NCI-H1930 (cell line): ENCODE measurements around the gene ASRGL1.
"Not testable (repeated sequence)": the region's sequence is repeated elsewhere in the genome, so short reads cannot be mapped to it uniquely, and the experiment has no call there.

Experiments
- DNase-seq, 2 experiments: peaks; one replicate each; lab custom pipeline; 2025; lab: John Stamatoyannopoulos, UW

The ASRGL1 gene

DNA sequence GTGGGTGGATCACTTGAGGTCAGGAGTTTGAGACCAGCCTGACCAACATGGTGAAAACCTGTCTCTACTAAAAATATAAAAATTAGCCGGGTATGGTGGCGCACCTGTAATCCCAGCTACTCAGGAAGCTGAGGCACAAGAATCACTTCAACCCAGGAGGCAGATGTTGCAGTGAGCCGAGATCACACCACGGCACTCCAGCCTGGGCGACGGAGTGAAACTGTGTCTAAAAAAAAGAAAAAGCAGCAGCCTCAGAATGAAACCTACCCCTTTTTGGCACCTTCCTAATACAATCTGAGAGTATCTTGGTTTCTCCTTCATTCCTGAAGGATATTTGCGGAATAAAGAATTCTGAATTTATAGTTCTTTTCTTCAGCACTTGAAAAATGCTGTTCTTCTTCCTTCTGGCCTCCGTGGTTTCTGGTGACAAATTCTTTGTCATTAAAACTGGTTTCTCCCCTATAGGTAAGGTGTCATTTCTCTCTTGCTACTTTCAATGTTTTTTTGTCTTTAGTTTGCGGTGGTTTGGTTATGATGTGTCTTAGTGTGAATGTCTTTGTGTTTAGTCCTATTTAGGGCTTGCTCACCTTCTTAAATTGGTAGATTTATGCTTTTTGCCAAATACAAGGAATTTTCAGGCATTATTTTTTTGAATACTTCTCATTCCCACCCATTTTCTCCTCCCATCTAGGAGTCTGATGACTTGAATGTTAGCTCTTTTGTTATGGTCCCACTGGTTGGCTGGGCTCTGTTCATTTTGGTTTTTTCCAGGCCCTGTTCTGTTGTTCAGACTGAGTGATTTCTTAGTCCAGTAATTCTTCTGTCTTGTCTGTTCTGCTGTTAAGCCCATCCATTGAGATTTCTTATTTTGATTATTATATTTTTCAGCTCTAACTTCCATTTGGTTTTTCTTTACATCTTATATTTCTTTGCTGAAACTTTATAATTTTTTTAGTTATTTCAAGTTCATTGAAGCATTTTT is 15.4 kb downstream of the ASRGL1 start:
- no peak for DNase-seq

DNA sequence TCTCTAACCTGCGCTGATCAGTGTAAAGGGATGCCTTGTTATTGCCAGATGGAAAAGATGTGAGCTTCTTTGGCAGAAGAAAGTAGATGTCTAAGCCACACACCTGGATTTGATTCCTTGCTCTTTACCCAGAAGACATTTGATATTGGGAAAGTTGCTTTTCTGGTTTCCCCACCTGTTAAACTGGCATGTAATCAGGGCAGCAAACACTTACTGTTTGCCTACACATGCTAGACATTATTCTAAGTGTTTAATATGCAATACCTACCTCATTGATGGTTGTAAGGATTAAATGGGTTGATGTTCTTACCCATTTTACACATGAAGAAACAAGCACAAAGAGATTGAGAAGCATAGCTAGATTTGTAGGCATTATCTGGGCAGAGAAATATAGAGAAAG is 16.6 kb downstream of the ASRGL1 start:
- no peak for DNase-seq

DNA sequence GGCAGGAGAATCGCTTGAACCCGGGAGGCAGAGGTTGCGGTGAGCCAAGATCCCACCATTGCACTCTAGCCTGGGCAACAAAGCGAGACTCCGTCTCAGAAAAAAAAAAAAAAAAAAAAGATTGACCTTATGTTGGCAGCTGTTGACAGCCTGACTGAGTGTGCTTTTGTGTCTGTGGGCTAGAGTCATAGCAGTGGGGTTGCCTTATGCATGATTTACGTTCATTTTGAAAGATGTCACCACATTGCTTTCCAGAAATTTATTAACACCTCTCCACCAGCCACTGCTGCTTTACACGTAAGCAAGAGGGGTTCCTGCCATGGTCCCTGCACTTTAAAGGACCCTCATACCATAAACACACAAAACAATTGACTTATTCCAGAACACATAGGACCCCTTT is 21.0 kb downstream of the ASRGL1 start:
- no peak for DNase-seq

DNA sequence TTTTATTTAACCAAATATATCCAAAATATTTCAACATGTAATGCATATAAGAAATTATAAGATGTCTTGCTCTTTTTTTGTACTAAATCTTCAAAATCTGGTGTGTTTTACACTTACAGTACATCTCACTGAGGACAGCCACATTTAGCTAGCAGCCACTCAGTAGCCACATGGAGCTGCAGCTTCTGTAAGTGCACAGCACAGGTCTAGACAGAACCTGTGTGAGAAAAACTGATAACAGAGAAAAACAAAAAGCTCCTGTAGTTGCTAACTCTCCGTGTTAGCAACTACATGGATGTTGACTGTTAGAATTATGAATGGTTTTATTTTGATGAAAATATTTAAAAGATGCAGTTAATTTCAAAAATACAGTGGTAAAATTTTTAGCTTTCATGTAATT is 22.2 kb downstream of the ASRGL1 start:
- DNase-seq: no peak

DNA sequence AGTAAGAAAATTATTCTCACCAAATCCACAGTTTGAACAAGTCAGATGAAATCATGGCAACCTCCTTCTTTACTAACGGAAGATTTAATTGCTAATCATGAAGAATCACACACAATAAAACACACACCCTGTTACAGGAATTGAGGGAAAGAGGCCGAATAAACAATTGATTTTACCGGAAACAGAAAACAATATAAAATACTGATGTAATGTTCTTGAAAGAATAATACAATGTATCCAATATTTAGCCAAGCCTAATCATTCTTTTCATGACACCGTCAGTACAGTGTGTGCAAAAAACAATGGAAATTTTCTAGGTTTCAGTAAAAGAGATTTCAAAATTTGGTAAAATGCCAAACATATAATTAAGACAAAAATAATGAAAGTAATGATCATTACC is 23.4 kb downstream of the ASRGL1 start:
- DNase-seq: no peak

DNA sequence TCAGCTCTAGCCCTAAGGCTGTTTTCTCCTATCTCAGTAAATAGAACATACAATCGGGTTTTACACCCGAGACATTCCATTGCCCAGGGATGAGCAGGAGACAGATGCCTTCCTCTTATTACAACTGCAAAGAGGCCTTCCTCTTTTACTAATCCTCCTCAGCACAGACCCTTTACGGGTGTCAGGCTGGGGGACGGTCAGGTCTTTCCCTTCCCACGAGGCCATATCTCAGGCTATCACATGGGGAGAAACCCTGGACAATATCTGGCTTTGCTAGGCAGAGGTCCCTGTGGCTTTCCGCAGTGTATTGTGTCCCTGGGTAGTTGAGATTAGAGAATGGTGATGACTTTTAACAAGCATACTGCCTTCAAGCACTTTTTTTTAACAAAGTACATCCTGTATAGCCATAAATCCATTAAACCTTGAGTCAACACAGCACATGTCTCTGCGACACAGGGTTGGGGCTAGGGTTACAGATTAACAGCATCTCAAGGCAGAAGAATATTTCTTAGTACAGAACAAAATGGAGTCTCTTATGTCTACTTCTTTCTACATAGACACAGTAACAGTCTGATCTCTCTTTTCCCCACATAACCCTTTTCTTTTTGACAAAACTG is 31.7 kb downstream of the ASRGL1 start:
- DNase-seq: not testable (repeated sequence)

DNA sequence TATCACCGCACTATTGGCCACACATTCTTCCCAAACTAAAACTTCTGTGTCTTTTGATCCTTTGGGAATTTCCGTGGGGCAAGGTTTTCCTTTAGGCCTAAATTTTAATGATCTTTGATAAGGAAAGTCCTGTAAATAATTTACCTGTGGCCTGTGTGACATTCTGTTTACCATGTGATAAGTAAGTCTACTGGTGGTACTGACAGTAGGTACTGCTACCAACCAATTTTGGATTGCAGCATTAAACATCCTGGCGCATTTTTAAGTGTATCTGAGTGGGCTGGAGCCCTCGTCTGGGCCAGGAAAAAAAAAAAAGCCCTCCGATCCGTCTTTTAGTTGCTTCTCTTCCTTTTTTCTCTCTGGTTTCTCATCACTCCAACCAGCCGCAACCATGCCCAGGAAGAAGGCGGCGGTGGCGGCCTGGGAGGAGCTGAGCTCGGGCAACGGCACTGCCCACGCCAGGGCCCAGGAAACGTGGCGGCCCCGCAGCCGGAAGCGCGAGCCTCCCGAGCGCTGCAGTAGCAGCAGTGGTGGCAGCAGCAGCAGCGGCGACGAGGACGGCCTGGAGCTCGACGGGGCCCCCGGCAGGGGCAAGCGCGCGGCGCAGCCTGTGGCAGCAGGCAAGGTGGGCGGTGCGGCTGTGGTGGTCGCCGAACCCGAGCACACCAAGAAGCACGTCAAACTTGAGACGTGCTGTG is 33.6 kb downstream of the ASRGL1 start:
- no peak for DNase-seq

DNA sequence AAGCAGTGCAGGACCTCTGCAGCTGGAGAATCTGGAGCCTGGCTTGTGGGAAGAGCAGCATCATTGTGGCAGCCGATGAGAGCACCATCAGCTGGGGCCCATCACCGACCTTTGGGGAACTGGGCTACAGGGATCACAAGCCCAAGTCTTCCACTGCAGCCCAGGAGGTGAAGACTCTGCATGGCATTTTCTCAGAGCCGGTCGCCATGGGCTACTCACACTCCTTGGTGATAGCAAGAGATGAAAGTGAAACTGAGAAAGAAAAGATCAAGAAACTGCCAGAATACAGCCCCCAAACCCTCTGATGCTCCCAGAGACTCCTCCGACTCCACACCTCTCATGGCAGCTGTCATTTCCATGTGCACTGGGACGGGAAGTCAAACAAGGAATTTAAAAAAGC is 35.6 kb downstream of the ASRGL1 start:
- DNase-seq: no peak

DNA sequence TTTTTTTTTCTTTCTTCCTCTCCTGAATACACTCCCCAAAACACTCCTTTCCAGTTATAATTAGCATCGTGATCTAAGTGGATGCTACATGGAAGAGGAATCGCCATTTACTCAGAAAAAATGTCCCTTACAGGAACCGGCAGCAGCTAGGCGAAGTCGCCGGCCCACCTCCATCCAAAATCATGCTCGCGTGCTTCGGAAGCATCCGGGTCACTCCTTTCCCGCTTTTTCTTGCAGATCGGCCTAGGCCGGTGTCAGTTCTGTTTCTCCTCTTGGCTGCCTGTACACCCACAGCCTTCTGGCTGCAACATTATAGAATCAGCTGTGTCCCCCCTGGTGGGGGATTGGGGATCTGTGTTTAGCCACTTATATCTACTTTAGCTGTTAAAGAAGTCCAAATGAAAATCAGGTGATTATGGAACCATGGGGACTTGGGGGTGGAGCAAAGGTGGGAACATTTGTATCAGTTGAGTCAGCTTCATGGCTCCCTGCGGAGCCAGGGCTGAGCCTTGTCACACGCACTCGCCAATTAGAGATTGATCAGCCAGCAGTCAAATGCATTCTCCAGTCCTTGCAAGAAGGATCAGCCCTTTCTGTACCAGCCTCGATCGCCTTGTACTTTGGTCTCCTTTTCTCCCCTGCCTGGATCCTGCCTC is 36.3 kb downstream of the ASRGL1 start:
- no peak for DNase-seq

DNA sequence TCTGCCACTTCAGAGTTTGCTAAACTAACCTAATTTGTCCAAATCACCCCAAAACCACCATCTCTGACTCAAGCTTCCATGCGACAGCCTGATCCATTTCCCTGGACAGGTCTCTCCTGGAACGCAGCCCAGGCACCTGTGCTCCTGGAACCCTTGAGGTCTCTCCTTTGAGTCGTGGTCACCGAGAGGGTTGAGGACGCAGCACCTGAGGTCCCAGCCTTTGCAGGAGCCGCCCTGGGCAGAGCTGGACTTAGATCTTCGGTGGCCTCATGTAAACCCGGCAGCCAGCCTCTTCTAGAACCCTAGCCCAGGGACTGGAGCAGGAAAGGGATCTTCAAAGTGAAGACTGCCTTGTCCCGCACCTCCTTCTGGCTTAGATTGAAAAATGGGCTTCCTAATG is 37.6 kb downstream of the ASRGL1 start:
- DNase-seq: no peak

DNA sequence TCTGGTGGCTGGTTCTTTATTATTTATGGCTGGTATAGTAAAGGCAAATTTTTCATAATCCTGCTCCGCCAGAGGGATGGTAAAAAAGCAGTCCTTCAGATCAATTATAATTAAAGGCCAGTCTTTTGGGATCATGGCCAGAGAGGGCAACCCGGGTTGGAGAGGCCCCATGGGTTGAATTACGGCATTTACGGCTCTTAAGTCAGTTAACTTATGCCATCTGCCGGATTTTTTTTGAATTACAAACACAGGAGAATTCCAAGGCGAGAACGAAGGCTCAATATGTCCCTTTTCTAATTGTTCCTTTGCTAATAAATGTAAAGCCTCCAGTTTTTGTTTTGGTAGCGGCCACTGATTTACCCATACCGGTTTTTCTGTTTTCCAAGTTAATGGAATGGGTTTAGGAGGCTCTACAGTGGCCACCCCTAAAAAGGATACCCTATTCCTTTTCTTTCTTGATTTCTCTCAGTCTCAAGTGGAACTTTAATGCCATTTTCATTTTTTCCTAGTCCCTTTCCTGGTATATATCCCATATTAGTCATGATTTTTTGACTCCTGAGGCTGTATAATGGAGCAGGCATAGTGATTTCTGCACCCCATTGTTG is 41.3 kb downstream of the ASRGL1 start:
- DNase-seq: peak; percentile 14 to 36

DNA sequence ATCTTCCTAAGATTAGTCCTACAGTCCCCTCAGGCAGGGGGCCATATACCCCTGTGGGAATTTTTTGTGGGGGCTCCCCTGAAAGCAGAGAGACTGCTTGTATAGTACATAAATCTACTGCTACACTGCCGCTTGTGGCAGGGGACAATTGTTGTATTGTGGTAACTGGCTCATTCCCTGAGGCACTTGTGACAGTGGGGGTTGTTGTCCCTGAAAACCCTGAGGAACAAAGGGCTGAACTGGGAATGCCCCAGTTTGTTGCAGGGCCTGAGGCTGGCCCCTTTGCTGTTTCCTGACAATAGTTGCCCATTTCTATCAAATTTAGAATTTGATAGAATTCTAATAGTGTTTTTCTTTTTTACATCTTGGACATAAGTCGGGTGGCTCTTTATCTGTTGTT is 42.3 kb downstream of the ASRGL1 start:
- DNase-seq: not testable (repeated sequence)

DNA sequence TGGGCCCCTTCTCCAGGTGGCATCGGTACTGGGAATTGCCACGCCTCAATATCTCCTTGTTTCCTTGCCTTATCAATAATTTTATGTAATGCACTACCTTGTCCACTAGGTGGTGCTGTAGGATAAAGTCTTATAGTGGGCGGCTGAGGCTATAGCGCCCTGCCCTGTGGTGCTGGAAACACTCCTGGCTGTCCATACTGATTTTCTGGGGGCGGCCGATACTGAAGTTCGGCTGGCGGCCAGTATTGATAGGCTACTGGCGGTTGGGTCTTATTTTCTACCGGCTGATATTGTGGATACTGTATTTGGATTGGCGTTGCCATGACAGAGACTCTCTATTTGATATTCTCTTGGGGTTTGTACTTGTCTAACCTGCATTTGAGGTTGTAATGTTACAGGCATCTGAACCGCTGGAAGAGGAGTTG is 43.6 kb downstream of the ASRGL1 start:
- DNase-seq: peak; percentile 64 to 71

DNA sequence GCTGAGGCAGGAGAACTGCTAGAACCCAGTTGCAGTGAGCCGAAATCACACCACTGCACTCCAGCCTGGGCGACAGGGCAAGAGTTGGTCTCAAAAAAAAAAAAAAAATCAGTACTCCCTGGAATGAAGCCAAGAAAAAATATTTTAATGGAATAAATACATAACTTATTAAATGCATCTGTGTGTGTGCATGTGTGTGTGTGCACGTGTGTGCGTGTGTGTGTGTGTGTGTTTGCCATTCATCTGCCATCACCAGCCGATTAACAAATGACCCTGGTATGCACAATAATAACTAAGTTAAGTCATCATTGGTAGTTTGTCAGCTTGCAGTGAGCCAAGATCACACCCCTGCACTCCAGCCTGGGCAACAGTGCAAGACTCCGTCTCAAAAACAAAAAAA is 46.6 kb downstream of the ASRGL1 start:
- no peak for DNase-seq

DNA sequence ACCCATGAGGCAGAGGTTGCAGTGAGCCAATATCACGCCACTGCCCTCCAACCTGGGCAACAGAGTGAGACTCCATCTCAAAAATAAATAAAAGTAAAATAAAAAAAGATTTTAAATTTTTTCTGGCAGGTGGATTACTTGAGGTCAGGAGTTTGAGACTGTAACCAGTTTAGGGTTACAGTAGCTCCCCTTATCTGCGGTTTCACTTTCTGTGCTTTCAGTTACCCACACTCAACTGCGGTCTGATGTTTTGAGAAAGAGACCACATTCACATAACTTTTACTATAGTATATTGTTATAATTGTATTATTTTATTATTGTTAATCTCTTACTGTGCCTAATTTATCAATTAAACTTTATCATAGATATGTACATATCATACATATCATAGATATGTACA is 48.8 kb downstream of the ASRGL1 start:
- not testable (repeated sequence) for DNase-seq

DNA sequence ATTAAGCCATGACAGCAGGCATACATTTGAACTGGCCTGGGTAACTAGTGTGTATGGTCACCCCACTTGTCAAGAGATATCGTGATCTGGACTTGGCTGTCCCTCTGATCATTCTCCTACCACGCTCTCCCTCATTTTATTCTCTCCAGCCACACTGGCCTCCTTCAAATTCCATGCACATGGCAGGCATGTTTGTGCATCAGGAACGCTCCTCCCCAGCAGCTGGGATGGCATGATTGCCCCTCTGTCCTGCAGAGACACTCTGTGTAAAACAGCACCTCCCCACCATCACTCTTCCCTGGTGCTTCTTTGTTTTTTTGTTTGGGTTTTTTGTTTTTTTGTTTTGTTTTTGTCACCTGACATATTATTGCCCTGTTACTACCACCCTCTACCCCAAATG is 50.1 kb downstream of the ASRGL1 start:
- no peak for DNase-seq

DNA sequence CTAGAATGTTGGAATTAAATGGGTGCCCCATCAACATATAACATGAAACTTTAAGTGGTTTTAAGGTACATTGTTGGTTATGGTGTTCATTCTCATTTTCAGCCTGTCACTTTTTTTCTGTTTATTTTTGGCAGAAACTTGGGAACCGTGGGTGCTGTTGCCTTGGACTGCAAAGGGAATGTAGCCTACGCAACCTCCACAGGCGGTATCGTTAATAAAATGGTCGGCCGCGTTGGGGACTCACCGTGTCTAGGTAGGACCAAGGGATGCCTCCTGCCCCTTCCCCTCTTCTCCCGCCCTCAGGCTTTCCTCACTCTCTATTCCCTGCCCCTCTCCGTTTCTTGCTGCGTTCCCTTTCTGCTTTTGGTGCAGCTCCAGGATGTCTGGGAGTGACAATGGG is 51.8 kb downstream of the ASRGL1 start:
- DNase-seq: no peak

DNA sequence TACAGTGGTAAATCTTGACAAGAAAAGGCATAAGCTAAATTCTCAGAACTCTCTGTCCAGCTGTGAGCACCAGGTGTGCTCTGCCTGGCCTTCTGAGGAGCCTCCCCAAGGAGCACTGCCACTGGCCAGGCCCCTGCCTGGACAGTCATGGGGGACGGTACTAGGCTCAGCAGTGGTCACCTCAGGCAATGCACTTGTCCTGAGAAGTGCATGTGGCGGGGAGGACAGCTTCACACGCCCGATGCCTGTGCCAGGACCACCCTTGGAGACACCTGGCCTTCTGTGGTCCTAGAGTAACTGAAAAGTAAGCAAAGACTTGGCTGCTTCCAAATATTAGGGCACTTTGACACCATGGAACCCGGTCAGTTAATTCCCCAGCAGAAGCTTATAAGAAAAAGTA is 53.0 kb downstream of the ASRGL1 start:
- no peak for DNase-seq

DNA sequence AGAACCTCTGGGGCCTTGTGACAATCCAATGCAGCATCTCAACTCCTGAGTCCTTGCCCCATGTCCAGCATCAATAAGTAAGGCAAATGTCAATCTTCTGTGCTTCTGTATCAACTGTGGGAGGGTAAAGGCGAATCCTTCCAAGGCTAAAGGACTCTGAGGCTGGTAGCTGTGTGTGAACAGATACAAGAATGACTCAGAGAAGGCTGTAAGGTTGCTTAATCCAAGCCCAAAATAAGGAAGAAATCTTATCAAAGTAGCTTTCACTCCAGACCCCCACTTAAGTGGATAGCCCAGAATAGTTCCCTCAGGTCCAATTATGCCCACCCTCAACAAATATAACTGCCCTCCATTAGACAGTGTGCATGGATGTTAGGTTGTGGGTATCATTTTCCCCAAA is 53.5 kb downstream of the ASRGL1 start:
- no peak for DNase-seq

DNA sequence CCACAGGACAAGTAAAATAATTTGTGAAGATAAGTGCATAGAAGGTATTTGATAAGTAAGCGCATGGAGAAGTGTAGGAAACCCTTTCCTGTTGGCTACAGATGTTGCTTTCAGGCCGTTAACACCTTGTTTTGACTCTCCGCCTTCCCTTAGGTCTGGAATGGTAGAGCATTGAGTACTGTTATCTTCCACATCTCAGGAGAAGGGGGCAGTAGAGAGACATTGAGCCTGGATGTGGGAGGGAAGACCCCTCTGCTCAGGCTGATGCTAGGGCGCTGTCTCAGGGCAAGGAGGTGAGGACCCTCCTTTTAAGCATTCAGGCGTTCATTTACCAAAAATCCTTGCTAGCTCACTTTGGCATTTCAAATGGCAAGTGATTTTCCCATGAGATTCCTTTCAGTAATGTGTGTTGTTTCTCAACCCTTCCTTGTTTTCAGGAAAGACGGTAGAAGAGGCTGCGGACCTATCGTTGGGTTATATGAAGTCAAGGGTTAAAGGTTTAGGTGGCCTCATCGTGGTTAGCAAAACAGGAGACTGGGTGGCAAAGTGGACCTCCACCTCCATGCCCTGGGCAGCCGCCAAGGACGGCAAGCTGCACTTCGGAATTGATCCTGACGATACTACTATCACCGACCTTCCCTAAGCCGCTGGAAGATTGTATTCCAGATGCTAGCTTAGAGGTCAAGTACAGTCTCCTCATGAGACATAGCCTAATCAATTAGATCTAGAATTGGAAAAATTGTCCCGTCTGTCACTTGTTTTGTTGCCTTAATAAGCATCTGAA is 54.6 kb downstream of the ASRGL1 start:
- DNase-seq: no peak

DNA sequence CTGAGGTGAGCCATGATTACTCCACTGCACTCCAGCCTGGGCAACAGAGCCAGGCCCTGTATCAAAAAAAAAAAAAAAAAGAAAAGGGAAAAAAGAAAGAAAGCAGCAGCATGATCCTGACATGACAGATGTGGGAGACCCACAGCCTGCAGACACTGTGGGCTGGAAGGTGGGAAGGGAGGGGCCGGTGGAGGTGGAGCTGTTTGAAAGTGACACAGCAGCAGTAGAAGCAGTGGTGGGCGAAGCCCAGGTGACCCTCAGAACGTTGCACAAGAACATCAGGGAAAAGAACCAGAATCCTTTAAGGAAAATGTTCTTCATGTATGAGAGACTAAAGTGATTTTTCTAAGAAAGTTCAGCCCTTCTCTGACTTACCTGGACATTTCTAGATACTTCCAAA is 55.3 kb downstream of the ASRGL1 start:
- no peak for DNase-seq
